SK-N-SH treated with all-trans-retinoic acid at 6 μM for 48 hours (cell line): ENCODE data around the gene SULT2A1.
"Not testable (repeated sequence)": the region's sequence is repeated elsewhere in the genome, so short reads cannot be mapped to it uniquely, and the experiment has no call there.

Experiments
- PPARA ChIP-seq: fragments of 250-450 bp; sonication (Bioruptor Pico); IDR thresholded peaks from 2 replicates; pipeline ENCODE4 v1.5.0; 2020; ENCODE audit warnings: mild to moderate bottlenecking, borderline replicate concordance
- TF ChIP-seq, protein P1 (sequence below): fragments of 250-450 bp; sonication (Bioruptor Pico); IDR thresholded peaks from 2 replicates; pipeline ENCODE4 v1.5.1; 2020; ENCODE audit warnings: low read depth, mild to moderate bottlenecking, moderate library complexity

DNA sequence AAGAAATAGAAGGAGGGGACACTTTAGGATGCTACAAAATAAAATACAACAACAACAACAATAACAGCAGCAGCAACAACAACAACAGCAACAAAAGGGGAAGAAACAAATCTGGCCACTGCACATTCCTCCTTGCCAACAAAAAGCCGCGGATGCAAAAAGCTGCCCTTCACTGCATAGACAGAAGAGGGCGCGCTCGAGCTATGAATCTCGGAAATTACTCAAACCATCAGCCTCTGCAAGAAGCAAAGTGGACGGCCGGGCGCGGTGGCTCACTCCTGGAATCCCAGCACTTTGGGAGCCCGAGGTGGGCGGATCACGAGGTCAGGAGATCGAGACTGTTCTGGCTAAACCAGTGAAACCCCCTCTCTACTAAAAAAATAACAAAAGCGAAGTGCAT, 34.0 kb upstream of the SULT2A1 start:
- TF ChIP-seq, protein P1, sequence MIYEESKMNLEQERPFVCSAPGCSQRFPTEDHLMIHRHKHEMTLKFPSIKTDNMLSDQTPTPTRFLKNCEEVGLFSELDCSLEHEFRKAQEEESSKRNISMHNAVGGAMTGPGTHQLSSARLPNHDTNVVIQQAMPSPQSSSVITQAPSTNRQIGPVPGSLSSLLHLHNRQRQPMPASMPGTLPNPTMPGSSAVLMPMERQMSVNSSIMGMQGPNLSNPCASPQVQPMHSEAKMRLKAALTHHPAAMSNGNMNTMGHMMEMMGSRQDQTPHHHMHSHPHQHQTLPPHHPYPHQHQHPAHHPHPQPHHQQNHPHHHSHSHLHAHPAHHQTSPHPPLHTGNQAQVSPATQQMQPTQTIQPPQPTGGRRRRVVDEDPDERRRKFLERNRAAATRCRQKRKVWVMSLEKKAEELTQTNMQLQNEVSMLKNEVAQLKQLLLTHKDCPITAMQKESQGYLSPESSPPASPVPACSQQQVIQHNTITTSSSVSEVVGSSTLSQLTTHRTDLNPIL (CRISPR knock-in tag): not testable (repeated sequence)
- not testable (repeated sequence) for TF ChIP-seq PPARA (CRISPR knock-in tag)
